Aorta (tissue), 5 donors: ENCODE data around the gene NCKAP5. TPM values are rescaled to one million over a fixed set of nuclear protein-coding genes. Genes with fewer than 3 reads are reported as not detected.

Experiments
- ATAC-seq: fragments of 200-7000 bp; cut with Tn5 transposase; one replicate; pipeline ENCODE4 v1.9.1; 2022; ENCODE audit warnings: moderate library complexity; ENCODE audit not compliant: low FRiP score
- DNase-seq, 2 donors: peaks; one replicate each; pipeline ENCODE4 v3.0.0-alpha.2; 2020
- H3K27ac ChIP-seq, 2 donors: one replicate each; pipeline ENCODE4 v1.5.1; 2013; ENCODE audit warnings: low read length in 2 of 2, mild to moderate bottlenecking in 2 of 2, moderate library complexity in 2 of 2, control low read depth in 1 of 2, inconsistent platforms in 1 of 2, low read depth in 1 of 2
- H3K27me3 ChIP-seq, 2 donors: one replicate each; pipeline ENCODE4 v1.6.1; 2013; ENCODE audit warnings: control low read depth in 1 of 2, low read length in 1 of 2, mild to moderate bottlenecking in 1 of 2, moderate library complexity in 1 of 2; ENCODE audit not compliant: insufficient read depth in 2 of 2, control insufficient read depth in 1 of 2
- H3K36me3 ChIP-seq, 2 donors: one replicate each; pipeline ENCODE4 v1.6.1; 2013; ENCODE audit warnings: control low read depth in 1 of 2, low read length in 1 of 2, mild to moderate bottlenecking in 1 of 2; ENCODE audit not compliant: insufficient read depth in 2 of 2, control insufficient read depth in 1 of 2
- H3K4me1 ChIP-seq, 2 donors: one replicate each; pipeline ENCODE4 v1.6.1; 2013; ENCODE audit warnings: low read length in 2 of 2, control low read depth in 1 of 2, mild to moderate bottlenecking in 1 of 2, moderate library complexity in 1 of 2; ENCODE audit not compliant: insufficient read depth in 2 of 2, control insufficient read depth in 1 of 2
- H3K4me3 ChIP-seq, 2 donors: one replicate each; pipeline ENCODE4 v1.5.1; 2013; ENCODE audit warnings: low read length in 2 of 2, control low read depth in 1 of 2, mild to moderate bottlenecking in 1 of 2
- H3K9me3 ChIP-seq: one replicate; pipeline ENCODE4 v1.6.1; 2013; ENCODE audit warnings: mild to moderate bottlenecking, low read length; ENCODE audit not compliant: control insufficient read depth
- WGBS, 2 donors: extraction: QIAGEN DNeasy Blood & Tissue Kit; methylation state at CpG; one replicate each; pipeline ENCODE4 v1.1.7; 2013; 5-methylcytosine and 5-hydroxymethylcytosine counted together
- intact Hi-C, 2 donors: fragments of 100-400 bp; cut with DNase I; formaldehyde crosslinking; loops; one replicate each; pipeline versions ENCODE4 v1.14.2 to v1.15.0; 2022
- polyA plus RNA-seq, 2 donors: library from polyadenylated mRNA; stranded (reverse); fragments of 200-250 nt; gene quantifications; one replicate each; pipeline ENCODE4 v1.2.3, GENCODE V29; 2013
- total RNA-seq, 2 donors: library from RNA; stranded (reverse); fragmentation: NEBNext Ultra II Directional; extraction: Animal tissue kit (Norgen Biotek cat#: 25700); gene quantifications; one replicate each; pipeline ENCODE4 v1.2.1, GENCODE V29; 2021
- donor health status: healthy with polysubstance abuse.
- donor health status: Bipolar disorder and iron deficiency.
- donor health status: DM: no; HTN: no; CAD: no.
- donor health status: DM: no; HTN: no; CAD: no.
- donor health status: DM: yes; HTN: yes; CAD: no.

Gene NCKAP5
- total and polyA plus RNA-seq, 4 donors, result 0.75 to 7.5 (median 2.4) TPM; not detected in 1

DNA sequence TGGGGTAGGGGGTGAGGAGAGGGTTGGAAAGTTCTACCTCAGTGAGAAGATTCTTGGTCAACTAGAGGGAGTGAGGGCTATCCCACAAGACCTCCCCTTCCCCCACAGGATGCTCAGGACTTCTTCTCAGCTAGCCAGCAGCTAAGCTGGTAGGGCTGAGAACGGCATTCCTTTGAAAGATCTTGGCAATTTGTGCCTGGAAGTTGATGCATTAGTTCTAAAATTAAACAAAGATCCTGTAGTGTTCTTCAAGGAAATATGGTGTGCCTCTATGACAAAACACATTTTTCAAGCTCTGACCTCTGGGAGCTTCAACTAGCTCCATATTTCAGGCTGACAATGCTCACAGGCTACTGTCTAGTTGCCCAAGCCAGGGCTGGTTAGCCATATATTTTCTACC, 900.6 kb downstream of the NCKAP5 start:
- DNase-seq (no peak), ATAC-seq (no peak)
- intact Hi-C loops, result no loop called here
- no peak overlapping the region for H3K27ac ChIP-seq
- 6 to 13% methylated on average over 1 of the region's 1 CpG for WGBS, 2 donors
- H3K4me3 ChIP-seq, result no peak overlapping the region
- H3K9me3 ChIP-seq, result no peaks in the 10 kb centered on the region
- no peaks in the 10 kb centered on the region for H3K27me3 ChIP-seq
- no peaks in the 10 kb centered on the region for H3K36me3 ChIP-seq
- no peaks in the 10 kb centered on the region for H3K4me1 ChIP-seq

DNA sequence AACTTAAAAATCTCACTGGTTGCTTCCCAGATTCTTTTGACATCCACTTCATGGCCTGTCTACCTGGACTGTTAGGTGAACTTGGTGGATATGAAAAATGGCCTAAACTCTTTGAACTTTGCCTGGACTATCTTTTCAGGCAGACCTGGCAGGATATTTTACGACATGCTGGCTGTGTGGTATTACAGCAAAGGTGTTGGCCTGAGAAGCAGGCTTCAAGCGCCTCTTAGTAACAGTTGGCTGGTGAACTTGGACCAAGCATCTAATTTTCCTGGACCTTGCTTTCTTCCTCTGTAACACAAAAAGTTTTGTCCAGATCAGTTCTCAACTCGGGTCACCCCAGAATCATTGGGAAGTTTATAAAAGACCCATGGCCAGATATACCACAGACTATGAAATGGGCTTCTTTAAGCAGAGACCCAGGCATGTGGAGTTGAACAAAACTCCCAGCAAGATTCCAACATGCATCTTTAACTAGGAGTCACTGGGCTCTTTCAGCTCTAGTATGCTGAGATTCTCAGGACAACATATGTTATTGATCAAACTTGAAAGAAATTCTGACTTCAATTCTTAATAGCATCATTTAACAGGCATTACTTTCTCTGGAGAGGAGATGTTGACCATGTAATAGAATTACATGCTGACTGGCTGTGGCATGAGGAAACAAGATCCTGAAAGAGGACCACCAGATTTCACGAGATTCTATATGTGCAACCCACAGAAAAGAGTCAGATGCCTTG, 902.7 kb downstream of the NCKAP5 start:
- WGBS, 2 donors, result 75 to 83% methylated on average over 4 of the region's 4 CpGs
- no peak for DNase-seq
- ATAC-seq, result no peak
- intact Hi-C loops, result no loop called here
- H3K4me3 ChIP-seq, result no peak overlapping the region
- no peaks in the 10 kb centered on the region for H3K4me1 ChIP-seq
- H3K27me3 ChIP-seq, result no peaks in the 10 kb centered on the region
- H3K36me3 ChIP-seq, result no peaks in the 10 kb centered on the region
- H3K9me3 ChIP-seq, result peaks cover 1% of the 10 kb centered on the region
- no peak overlapping the region for H3K27ac ChIP-seq

DNA sequence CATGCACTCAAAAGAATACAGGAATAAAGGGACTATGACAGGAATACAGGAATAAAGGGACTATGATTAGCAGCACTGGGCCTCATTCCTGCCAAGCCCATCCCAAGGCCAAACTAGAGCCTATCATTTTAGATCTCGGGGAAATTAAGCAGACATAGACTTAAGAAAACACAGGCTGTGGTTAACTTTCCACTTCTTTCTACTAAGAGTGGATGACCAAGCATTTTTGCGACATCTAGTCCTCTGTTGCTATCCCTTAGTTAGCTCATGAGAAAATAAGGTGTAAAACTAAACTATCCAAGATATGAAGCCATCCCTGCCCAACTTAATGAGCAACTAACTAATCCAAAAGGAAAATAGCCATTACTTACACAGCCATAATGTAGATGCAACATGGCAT, 904.2 kb downstream of the NCKAP5 start:
- Histone ChIP-seq H3K9me3 (peaks cover 1% of the 10 kb centered on the region), H3K27me3 (no peaks in the 10 kb centered on the region), H3K4me3 (no peak overlapping the region), H3K4me1 (no peaks in the 10 kb centered on the region), H3K27ac (no peak overlapping the region), H3K36me3 (no peaks in the 10 kb centered on the region)
- ATAC-seq, result no peak
- intact Hi-C loops, result no loop called here
- WGBS, 2 donors, result 78 to 84% methylated on average over 2 of the region's 2 CpGs
- DNase-seq, result no peak

DNA sequence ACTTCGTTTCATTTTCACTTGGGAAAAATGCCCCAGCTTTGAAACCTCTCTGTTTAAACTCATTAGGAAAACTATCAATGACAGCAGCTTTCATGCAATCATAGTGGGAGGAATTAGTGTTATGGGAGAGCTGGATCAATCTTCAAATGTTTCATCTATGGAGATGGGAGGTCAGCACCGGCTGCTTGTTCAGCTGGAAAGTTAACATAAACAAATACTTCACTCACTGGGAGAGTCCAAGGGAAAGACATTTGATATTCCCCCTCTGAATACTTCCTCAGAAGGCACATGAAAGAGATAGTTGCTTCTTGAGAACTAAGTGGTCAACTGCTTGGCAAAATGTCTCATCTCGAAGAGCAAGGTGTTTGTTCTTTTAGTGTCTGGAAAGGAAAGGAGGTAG, 905.5 kb downstream of the NCKAP5 start:
- H3K27ac ChIP-seq, result no peak overlapping the region
- WGBS, 2 donors, result 42 to 57% methylated on average over 3 of the region's 3 CpGs

DNA sequence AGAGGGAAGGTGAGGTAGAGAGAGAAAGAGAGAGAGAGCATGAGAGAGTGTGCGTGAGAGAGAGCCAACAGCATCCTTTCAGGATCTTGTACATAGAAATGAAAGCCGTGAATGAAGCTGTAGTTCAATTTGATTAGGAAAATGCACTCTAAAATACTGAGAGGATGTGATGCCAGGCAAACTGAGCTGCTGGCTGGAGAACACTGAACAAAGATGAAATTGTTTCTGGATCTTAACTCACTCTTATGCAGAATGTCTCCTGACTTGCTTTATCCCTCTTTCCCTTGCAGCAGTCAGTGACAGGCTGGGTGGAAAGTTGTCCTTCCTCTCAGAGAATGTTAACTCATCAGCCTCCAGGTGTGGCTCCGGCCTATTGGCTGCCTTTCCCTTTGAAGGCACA, 908.9 kb downstream of the NCKAP5 start:
- 93 to 94% methylated on average over 3 of the region's 3 CpGs for WGBS, 2 donors
- Histone ChIP-seq H3K4me3 (no peak overlapping the region), H3K27me3 (no peaks in the 10 kb centered on the region), H3K4me1 (no peaks in the 10 kb centered on the region), H3K9me3 (peaks cover 1% of the 10 kb centered on the region), H3K27ac (no peak overlapping the region), H3K36me3 (no peaks in the 10 kb centered on the region)
- intact Hi-C loops, result no loop called here
- DNase-seq (no peak), ATAC-seq (no peak)

More for the DNA sequence above, 905.5 kb downstream of the NCKAP5 start:
- H3K36me3 ChIP-seq, result no peaks in the 10 kb centered on the region
- H3K9me3 ChIP-seq, result peaks cover 1% of the 10 kb centered on the region
- H3K27me3 ChIP-seq, result no peaks in the 10 kb centered on the region
- H3K4me1 ChIP-seq, result no peaks in the 10 kb centered on the region
- intact Hi-C loops, result no loop called here
- H3K4me3 ChIP-seq, result no peak overlapping the region
- ATAC-seq (no peak), DNase-seq (no peak)

DNA sequence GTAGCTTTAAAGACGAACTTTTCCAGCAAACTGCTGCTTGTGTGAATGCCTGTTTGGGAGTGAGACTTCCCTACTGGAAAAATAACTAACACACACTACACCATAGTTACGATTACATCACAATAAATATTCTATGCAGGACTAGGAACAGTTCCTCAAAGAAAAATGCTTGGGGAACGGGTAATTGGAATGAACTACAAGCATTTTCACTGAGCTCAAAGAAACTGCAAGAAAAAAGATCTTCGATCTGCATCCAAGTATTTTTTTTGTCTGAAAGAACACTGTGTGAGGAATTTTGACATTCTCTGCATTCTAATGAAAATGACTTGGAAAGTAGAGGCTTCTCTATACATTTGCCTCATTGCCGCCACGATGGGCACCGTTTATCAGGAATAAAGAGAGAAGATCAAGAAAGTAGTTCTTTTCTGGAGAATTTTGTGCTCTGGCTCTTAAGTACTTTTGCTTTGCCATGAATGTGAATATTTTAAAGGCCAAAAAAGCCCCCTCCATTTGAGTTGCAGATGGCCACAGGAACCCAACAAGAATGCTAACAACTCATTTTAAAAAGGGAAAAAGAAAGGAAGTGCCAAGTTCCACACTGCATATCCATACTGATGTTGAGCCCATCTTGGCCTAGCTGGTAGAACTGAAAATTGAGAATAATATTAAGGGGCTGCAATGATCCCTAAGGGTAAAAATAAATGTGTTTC, 911.8 kb downstream of the NCKAP5 start:
- intact Hi-C loops, result no loop called here
- Histone ChIP-seq H3K36me3 (no peaks in the 10 kb centered on the region), H3K4me1 (no peaks in the 10 kb centered on the region), H3K27me3 (no peaks in the 10 kb centered on the region), H3K9me3 (peaks cover 1% of the 10 kb centered on the region), H3K4me3 (no peak overlapping the region), H3K27ac (no peak overlapping the region)
- DNase-seq (no peak), ATAC-seq (no peak)
- WGBS, 2 donors, result 10 to 11% methylated on average over 7 of the region's 7 CpGs

DNA sequence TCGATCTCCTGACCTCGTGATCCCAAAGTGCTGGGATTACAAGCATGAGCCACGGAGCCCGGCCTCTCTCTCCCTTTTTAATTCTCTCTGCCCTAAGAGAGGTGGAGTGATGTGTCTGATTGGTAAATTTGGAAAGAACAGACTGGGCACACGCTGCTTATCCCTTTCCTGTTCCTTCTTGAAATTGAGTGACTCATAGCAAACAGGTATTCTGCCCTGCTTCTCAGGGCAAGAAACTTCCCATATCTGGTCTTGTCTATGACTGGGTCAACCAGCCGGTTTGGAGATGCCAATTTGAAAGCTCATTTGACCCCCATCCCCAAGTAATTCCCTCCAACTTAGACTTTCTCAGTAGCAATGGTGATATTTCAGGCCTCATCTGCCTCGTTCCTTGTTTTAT, 913.3 kb downstream of the NCKAP5 start:
- Histone ChIP-seq H3K9me3 (no peaks in the 10 kb centered on the region), H3K36me3 (no peaks in the 10 kb centered on the region), H3K4me3 (no peak overlapping the region), H3K27me3 (no peaks in the 10 kb centered on the region), H3K27ac (no peak overlapping the region), H3K4me1 (no peaks in the 10 kb centered on the region)
- WGBS, 2 donors, result 94 to 97% methylated on average over 7 of the region's 7 CpGs
- intact Hi-C loops, result no loop called here
- DNase-seq (no peak), ATAC-seq (no peak)

DNA sequence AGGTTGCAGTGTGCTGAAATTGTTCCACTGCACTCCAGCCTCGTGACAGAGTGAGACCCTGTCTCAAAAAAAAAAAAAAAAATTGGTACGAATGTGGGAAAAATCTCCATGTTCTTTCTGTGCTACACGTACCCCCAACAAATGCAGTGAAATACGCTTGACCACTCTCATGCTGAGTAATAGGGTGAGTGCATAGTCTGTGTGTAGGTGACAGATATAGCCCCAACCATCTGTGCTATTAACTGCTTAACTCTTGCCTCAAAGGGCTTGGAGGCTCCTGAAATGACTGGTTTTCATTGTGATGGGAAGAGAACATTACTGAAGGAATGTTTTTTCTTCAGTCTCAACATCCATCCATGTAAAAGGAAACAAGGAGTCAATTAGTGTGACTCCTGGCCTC, 913.9 kb downstream of the NCKAP5 start:
- H3K27me3 ChIP-seq, result no peaks in the 10 kb centered on the region
- H3K27ac ChIP-seq, result no peak overlapping the region
- intact Hi-C loops, result no loop called here
- ATAC-seq (no peak), DNase-seq (no peak)
- H3K9me3 ChIP-seq, result no peaks in the 10 kb centered on the region
- no peaks in the 10 kb centered on the region for H3K4me1 ChIP-seq
- H3K36me3 ChIP-seq, result no peaks in the 10 kb centered on the region
- WGBS, 2 donors, result 67% methylated on average over 4 of the region's 4 CpGs
- no peak overlapping the region for H3K4me3 ChIP-seq

DNA sequence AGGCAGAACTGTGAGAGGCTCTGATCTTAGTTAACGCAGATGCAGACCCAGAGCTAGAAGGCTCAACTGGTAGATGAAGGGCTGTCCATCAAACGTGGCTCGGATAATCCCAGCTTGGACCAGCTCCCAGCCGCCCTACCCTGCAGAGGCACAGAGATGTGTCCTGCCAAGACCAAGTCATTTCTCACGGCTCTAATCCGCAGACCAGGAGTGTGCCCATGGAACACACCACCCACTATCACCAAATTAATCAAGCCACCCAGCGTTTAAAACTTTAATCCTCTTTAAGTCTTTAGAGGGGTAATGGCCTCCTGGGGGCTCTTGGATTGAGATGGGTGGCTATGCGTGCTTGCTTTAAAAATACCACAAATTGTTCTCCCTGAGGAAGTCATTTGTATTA, 915.8 kb downstream of the NCKAP5 start:
- H3K27me3 ChIP-seq, result no peaks in the 10 kb centered on the region
- H3K4me1 ChIP-seq, result no peaks in the 10 kb centered on the region
- intact Hi-C loops, result no loop called here
- no peak overlapping the region for H3K27ac ChIP-seq
- ATAC-seq, result no peak
- 50 to 72% methylated on average over 8 of the region's 8 CpGs for WGBS, 2 donors
- no peaks in the 10 kb centered on the region for H3K9me3 ChIP-seq
- no peak overlapping the region for H3K4me3 ChIP-seq
- no peak for DNase-seq
- H3K36me3 ChIP-seq, result no peaks in the 10 kb centered on the region
